Measurements from ENCODE around the gene CMTM7.

CMTM7 gene

DNA sequence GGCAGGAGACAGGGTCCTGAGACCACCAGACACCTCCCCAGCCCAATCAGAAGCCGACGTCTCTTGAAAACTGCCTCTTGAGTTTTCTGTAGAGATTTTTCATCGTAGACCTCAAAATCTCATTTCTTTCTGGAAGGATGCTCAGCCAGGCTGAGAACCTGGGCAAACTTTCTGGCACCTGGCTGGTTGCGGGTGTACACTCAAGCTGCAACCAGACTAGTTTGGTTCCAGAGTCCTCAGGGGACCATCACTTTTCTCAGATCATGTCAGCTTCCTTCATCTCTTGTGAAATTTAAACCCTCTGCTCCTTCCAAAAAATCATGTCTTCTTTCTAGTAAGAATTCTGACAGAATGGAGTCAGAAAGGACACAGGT lies 45.1 kb downstream of the CMTM7 start:
- TF ChIP-seq TAF1 (IDR thresholded peaks at IDR 0.05; ENCODE audit: borderline replicate concordance, insufficient read depth, low read length) (no peak), SIN3A (IDR thresholded peaks at IDR 0.05; ENCODE audit: borderline replicate concordance, insufficient read depth, low read length) (no peak), POLR2AphosphoS5 (IDR thresholded peaks at IDR 0.05; ENCODE audit: low read depth, low read length) (no peak), FOXP2 (optimal IDR thresholded peaks at IDR 0.05; ENCODE audit: borderline replicate concordance, extremely low read depth, extremely low read length, insufficient read depth) (no peak)
- TF ChIP-seq, protein P1, sequence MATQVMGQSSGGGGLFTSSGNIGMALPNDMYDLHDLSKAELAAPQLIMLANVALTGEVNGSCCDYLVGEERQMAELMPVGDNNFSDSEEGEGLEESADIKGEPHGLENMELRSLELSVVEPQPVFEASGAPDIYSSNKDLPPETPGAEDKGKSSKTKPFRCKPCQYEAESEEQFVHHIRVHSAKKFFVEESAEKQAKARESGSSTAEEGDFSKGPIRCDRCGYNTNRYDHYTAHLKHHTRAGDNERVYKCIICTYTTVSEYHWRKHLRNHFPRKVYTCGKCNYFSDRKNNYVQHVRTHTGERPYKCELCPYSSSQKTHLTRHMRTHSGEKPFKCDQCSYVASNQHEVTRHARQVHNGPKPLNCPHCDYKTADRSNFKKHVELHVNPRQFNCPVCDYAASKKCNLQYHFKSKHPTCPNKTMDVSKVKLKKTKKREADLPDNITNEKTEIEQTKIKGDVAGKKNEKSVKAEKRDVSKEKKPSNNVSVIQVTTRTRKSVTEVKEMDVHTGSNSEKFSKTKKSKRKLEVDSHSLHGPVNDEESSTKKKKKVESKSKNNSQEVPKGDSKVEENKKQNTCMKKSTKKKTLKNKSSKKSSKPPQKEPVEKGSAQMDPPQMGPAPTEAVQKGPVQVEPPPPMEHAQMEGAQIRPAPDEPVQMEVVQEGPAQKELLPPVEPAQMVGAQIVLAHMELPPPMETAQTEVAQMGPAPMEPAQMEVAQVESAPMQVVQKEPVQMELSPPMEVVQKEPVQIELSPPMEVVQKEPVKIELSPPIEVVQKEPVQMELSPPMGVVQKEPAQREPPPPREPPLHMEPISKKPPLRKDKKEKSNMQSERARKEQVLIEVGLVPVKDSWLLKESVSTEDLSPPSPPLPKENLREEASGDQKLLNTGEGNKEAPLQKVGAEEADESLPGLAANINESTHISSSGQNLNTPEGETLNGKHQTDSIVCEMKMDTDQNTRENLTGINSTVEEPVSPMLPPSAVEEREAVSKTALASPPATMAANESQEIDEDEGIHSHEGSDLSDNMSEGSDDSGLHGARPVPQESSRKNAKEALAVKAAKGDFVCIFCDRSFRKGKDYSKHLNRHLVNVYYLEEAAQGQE (IDR thresholded peaks at IDR 0.05; ENCODE audit: insufficient read depth in 1 of 2, low read depth in 2 of 2, low read length in 2 of 2): no peak

DNA sequence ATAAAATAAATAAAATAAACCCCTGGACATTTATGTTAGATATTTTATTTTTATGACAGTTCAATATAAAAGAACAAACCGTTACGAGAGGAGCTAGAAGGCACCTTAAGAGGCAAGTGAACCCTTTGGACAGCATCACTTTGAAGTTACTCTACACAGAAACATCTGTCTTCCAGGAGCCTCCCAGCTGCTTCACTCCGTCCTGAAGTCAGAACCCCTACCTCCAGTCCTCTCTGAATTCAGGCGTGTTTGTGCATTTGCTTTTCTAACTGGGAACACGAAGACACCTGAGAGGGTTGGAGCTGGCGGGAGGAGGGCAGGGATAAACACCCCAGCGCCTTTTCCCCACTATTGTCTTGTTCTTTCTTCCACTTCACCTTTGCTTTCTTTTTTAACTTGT lies 46.2 kb downstream of the CMTM7 start:
- TF ChIP-seq, protein P1 (IDR thresholded peaks at IDR 0.05; ENCODE audit: insufficient read depth in 1 of 2, low read depth in 2 of 2, low read length in 2 of 2): no peak
- TF ChIP-seq TAF1 (IDR thresholded peaks at IDR 0.05; ENCODE audit: borderline replicate concordance, insufficient read depth, low read length): no peak
- no peak for TF ChIP-seq SIN3A (IDR thresholded peaks at IDR 0.05; ENCODE audit: borderline replicate concordance, insufficient read depth, low read length)
- no peak for TF ChIP-seq POLR2AphosphoS5 (IDR thresholded peaks at IDR 0.05; ENCODE audit: low read depth, low read length)
- no peak for TF ChIP-seq FOXP2 (optimal IDR thresholded peaks at IDR 0.05; ENCODE audit: borderline replicate concordance, extremely low read depth, extremely low read length, insufficient read depth)

DNA sequence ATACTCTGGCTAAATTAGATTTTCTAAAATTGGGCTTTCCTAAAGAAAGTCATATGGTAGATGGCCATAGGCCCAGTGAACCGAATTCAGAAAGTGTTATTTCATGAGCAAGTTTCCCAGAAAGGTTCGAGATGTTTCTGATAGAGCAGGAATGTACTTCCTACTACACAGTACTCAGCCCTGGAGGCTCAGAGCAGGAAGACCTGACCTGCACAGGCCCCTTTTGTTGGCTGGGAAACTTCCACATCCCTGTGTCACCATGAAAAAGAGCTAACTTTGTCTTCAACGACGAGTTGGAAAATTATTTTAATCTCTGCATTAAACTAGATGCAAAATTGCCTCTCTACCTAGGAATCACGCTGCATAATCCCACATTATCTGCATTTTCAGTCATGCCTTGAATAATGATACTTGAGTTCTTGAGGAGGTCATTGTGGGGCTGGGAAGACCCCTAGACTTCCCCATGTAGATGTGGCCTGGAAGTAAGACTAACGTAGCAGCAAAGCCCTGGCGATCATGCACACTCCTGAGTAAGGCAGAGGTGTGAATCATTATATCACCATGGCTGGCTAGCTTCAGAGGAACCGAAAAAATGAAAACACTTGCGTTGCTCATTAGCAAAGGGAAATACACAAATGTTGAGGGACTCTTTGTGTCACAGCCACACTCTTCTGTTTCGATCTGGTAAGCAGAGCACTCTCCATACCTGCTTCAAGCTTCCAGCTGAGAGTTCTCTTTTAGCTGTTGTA lies 47.1 kb downstream of the CMTM7 start:
- TF ChIP-seq, protein P1 (IDR thresholded peaks at IDR 0.05; ENCODE audit: insufficient read depth in 1 of 2, low read depth in 2 of 2, low read length in 2 of 2): no peak
- no peak for TF ChIP-seq TAF1 (IDR thresholded peaks at IDR 0.05; ENCODE audit: borderline replicate concordance, insufficient read depth, low read length)

DNA sequence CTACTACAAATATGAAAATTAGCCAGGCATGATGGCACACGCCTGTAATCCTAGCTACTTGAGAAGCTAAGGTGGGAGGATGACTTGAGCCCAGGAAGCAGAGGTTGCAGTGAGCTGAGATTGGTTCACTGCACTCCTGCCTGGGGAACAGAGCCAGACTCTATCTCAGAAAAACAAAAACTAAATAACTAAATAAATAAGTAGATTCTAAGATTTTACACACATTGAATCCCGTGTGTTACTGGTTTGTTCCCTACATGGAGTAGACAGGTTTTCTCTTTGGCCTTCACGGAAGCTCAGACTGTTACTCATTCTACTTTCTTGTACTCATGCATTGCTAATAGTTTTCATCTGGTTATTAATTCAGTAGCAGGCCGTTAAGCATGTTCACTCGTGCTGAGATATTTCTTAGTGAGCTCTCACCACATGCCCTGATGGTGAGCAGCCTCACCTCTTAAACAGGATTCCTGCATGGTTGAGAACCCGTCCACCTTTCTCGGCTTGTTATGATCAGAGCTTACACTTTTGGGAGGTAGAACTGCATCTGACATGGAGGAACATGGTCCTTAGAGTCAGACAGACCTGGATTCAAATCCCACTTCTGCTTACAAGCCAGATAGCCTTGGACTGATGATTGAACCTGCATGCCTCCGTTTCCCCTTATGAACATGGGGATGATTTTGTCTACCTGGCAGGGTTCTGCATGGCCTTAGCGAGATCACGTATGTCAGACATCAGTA lies 49.1 kb downstream of the CMTM7 start:
- TF ChIP-seq, protein P1 (IDR thresholded peaks at IDR 0.05; ENCODE audit: insufficient read depth in 1 of 2, low read depth in 2 of 2, low read length in 2 of 2): no peak
- TF ChIP-seq TAF1 (IDR thresholded peaks at IDR 0.05; ENCODE audit: borderline replicate concordance, insufficient read depth, low read length): no peak
- TF ChIP-seq FOXP2 (optimal IDR thresholded peaks at IDR 0.05; ENCODE audit: borderline replicate concordance, extremely low read depth, extremely low read length, insufficient read depth): no peak
- no peak for TF ChIP-seq SIN3A (IDR thresholded peaks at IDR 0.05; ENCODE audit: borderline replicate concordance, insufficient read depth, low read length)
- no peak for TF ChIP-seq POLR2AphosphoS5 (IDR thresholded peaks at IDR 0.05; ENCODE audit: low read depth, low read length)
